Measurements from ENCODE around the gene ADGRD1. TPM values are rescaled to one million over a fixed set of nuclear protein-coding genes. Genes with fewer than 3 reads are reported as not detected.

ADGRD1 gene
- total RNA-seq, 1 donor from 2014 or later = 4.0 TPM

- no peaks in the 10 kb centered on the region for H3K4me1 Mint-ChIP-seq (ENCODE audit: low read depth)
- H3K27ac Mint-ChIP-seq = no peak overlapping the region
- TF ChIP-seq CTCF (IDR thresholded peaks at IDR 0.05; ENCODE audit: unreplicated experiment) = no peak
- H3K36me3 Mint-ChIP-seq (ENCODE audit: insufficient read depth) = no peaks in the 10 kb centered on the region
- H3K27me3 Mint-ChIP-seq = peaks cover 32% of the 10 kb centered on the region
- no peak for DNase-seq (ENCODE audit: low spot score, unreplicated experiment)
- no peak overlapping the region for H3K4me3 Mint-ChIP-seq (ENCODE audit: low read depth)
- no peaks in the 10 kb centered on the region for H3K9me3 Mint-ChIP-seq (ENCODE audit: low read depth)
Observed at GRCh38 chr12:131134523-131135310, 181.0 kb downstream of the ADGRD1 start.

- no peaks in the 10 kb centered on the region for H3K36me3 Mint-ChIP-seq (ENCODE audit: insufficient read depth)
- no peak for TF ChIP-seq CTCF (IDR thresholded peaks at IDR 0.05; ENCODE audit: unreplicated experiment)
- H3K27me3 Mint-ChIP-seq = peaks cover 27% of the 10 kb centered on the region
- no peaks in the 10 kb centered on the region for H3K4me1 Mint-ChIP-seq (ENCODE audit: low read depth)
- no peak overlapping the region for H3K27ac Mint-ChIP-seq
- no peak for DNase-seq (ENCODE audit: low spot score, unreplicated experiment)
- H3K4me3 Mint-ChIP-seq (ENCODE audit: low read depth) = no peak overlapping the region
- no peaks in the 10 kb centered on the region for H3K9me3 Mint-ChIP-seq (ENCODE audit: low read depth)
Observed at GRCh38 chr12:131135311-131135785, 181.6 kb downstream of the ADGRD1 start.

- no peak for DNase-seq (ENCODE audit: low spot score, unreplicated experiment)
- Mint-ChIP-seq H3K9me3 (ENCODE audit: low read depth) (no peaks in the 10 kb centered on the region), H3K27me3 (peaks cover 27% of the 10 kb centered on the region), H3K27ac (no peak overlapping the region), H3K4me1 (ENCODE audit: low read depth) (no peaks in the 10 kb centered on the region), H3K4me3 (ENCODE audit: low read depth) (no peak overlapping the region), H3K36me3 (ENCODE audit: insufficient read depth) (no peaks in the 10 kb centered on the region)
- TF ChIP-seq CTCF (IDR thresholded peaks at IDR 0.05; ENCODE audit: unreplicated experiment) = no peak
Observed at GRCh38 chr12:131135786-131136538, 182.3 kb downstream of the ADGRD1 start.

GRCh38 chr12:131136539-131136872 is 182.8 kb downstream of the ADGRD1 start:
- DNase-seq (ENCODE audit: low spot score, unreplicated experiment) = no peak
- H3K27me3 Mint-ChIP-seq = peaks cover 27% of the 10 kb centered on the region
- H3K9me3 Mint-ChIP-seq (ENCODE audit: low read depth) = no peaks in the 10 kb centered on the region
- H3K4me3 Mint-ChIP-seq (ENCODE audit: low read depth) = no peak overlapping the region
- no peak overlapping the region for H3K27ac Mint-ChIP-seq
- no peak for TF ChIP-seq CTCF (IDR thresholded peaks at IDR 0.05; ENCODE audit: unreplicated experiment)
- H3K4me1 Mint-ChIP-seq (ENCODE audit: low read depth) = no peaks in the 10 kb centered on the region
- no peaks in the 10 kb centered on the region for H3K36me3 Mint-ChIP-seq (ENCODE audit: insufficient read depth)

- Mint-ChIP-seq H3K4me1 (ENCODE audit: low read depth) (no peaks in the 10 kb centered on the region), H3K36me3 (ENCODE audit: insufficient read depth) (no peaks in the 10 kb centered on the region), H3K27ac (peak overlapping the region; percentile 52), H3K4me3 (ENCODE audit: low read depth) (no peak overlapping the region), H3K9me3 (ENCODE audit: low read depth) (no peaks in the 10 kb centered on the region), H3K27me3 (peaks cover 22% of the 10 kb centered on the region)
- no peak for TF ChIP-seq CTCF (IDR thresholded peaks at IDR 0.05; ENCODE audit: unreplicated experiment)
- DNase-seq (ENCODE audit: low spot score, unreplicated experiment) = no peak
Observed at GRCh38 chr12:131137009-131137835, 183.5 kb downstream of the ADGRD1 start.
